Activated CD4-positive, alpha-beta T cell treated with anti-CD3 and anti-CD28 coated beads, Interleukin-2, Interleukin-4, amounts not matched to agents 100 ng/mL and 50 ng/mL, durations not matched to agents 16 hours and 8 hours (primary cell): Measurements from ENCODE around the gene NOXRED1.

Source experiments
- DNase-seq: peaks from one replicate; pipeline ENCODE4 v3.0.0-alpha.2; 2020; ENCODE audit warnings: low spot score

NOXRED1 gene

GRCh38 chr14:77344377-77344996 is 78.8 kb downstream of the NOXRED1 start:
- DNase-seq = no peak
